HG03135 (cell line): Measurements from ENCODE around the gene COL20A1.

Experiments
- ATAC-seq: cut with Tn5 transposase; IDR thresholded peaks from one replicate; pipeline ENCODE4 v1.9.1; 2021; ENCODE audit warnings: mild to moderate bottlenecking, moderate library complexity; ENCODE audit not compliant: unreplicated experiment

The COL20A1 gene

GRCh38 chr20:63276956-63277355, 16.0 kb upstream of the COL20A1 start:
- ATAC-seq = no peak

DNA sequence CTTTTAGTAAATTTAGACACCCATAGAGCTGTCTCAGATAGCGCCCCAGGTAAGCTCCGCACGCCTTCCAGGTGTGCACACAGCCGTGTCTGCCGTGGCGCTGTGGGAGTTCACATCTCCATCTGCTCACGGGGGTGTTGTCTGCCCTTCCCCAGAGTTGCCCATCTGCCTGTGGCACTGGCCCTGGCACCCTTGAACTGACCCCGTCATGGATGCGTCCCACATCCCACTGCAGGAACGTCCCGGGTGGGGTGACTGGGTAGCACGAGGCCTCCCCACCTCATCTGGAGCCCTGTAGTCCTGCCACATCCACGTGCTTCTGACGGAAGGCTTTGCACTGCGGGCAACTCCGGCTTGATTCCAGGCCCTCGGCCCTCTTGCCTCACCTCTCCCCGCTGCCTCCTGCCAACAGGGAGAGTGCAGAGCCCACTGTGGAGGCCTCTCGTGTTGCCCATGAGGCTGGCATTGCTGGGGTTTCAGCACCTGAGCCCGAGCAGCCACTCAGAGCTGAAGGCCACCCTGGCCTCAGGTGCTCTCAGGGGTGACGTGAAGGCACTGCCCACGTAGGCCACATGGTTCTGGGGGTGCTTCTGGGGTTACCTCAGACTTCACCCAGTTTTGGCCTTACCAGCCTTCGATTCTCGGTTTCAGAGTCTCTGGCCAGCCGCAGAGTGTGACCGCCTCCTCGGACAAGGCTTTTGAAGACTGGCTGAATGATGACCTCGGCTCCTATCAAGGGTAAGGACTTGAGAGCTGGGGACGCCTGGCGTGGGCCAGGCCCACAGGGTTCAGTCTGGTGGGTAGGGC, 15.3 kb upstream of the COL20A1 start:
- ATAC-seq = no peak

- no peak for ATAC-seq
Observed at GRCh38 chr20:63278661-63279060, 14.3 kb upstream of the COL20A1 start.

DNA sequence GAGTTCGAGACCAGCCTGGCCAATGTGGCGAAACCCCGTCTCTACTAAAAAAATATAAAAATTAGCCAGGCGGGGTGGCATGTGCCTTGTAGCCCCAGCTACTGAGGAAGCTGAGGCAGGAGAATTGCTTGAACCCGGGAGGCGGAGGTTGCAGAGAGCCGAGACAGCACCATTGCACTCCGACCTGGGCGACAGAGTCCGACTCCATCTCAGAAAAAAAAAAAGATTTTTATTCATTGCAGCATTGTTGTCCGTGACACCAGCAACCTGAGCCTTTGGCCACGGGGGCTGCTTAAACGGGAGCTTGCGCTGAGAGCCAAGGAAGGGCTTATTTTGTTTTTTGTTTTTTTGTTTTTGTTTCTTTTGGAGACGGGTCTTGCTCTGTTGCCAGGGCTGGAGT, 13.1 kb upstream of the COL20A1 start:
- ATAC-seq = no peak

GRCh38 chr20:63280371-63280770, 12.6 kb upstream of the COL20A1 start:
- ATAC-seq = no peak

GRCh38 chr20:63280929-63281545, 11.9 kb upstream of the COL20A1 start:
- ATAC-seq = no peak

DNA sequence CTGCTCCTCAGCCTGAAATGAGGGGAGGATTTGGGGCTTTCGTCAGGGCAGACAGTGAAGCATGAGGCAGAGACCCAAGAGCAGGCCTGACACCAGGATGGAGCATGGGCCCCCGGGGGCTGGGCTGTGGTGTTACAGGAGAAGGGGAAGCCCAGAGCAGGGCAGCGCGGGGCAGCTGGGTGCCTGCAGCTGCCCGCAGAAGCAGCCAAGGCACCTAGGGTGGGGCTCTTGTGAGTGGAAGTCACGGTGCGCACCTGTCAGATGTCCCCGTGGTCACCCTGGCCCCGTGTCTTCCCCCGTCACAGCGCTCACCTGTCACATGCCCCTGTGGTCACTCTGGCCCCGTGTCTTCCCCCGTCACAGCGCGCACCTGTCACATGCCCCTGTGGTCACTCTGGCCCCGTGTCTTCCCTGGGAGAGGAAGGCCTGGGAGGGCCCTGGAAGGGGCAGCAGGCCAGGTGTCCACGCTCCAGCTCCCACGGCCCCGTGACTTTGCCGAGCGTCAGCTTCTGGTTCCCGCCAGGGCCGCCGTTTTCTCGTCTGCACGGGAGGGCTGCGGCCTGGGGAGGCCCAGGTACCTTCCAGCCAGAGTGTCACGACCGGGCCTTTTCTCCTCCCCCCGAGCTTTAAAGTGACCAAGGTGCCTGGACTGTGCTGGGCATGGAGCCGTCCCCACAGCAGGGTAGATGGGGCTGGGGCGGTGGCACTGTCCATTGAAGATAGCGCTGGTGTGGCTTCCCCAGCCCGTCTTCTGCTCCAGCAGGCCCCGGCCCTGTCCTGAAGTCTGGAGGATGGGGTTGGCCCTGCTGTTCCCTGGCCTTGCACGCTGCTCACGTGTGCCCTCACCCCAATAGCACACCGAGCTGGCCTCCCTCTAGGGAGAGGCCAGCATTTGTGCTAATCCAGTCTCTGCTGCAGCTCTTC, 11.0 kb upstream of the COL20A1 start:
- ATAC-seq = no peak

GRCh38 chr20:63282946-63283345, 10.0 kb upstream of the COL20A1 start:
- ATAC-seq = no peak

DNA sequence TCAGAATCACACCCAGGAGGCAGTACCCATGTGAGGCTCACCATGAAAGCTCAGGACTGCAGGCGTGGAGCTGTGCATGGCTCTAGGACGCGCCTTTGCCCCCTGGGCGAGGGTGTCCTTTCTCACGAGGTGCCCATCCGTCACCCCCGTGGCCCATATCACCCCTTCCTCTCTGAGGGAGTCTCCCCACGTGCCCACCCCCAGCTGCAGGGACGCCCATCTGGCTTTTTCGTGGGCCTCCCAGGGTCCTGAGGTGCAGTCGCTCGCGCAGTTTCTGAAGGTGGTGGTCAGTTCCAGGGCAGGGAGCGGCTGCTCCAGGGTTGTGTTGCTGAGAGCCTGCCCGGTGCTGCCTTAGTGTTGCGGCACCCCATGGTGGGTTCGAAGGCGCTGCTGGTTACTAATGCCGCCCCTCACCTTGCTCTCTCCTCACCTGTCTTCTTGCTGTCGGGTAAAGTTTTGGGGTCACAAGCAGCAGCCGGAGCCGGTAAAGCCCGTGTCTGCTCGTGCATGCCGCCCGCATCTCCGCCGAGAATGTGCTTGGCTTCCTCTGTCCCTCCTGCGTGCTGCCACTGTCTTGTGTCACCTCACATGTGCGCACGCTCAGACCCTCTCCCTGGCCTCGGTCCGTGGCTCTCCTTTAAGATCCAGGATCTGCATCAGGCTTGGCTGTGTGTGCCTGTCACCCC, 9.4 kb upstream of the COL20A1 start:
- ATAC-seq = no peak

GRCh38 chr20:63284083-63284440, 8.9 kb upstream of the COL20A1 start:
- ATAC-seq = no peak

GRCh38 chr20:63284544-63284949, 8.4 kb upstream of the COL20A1 start:
- no peak for ATAC-seq

DNA sequence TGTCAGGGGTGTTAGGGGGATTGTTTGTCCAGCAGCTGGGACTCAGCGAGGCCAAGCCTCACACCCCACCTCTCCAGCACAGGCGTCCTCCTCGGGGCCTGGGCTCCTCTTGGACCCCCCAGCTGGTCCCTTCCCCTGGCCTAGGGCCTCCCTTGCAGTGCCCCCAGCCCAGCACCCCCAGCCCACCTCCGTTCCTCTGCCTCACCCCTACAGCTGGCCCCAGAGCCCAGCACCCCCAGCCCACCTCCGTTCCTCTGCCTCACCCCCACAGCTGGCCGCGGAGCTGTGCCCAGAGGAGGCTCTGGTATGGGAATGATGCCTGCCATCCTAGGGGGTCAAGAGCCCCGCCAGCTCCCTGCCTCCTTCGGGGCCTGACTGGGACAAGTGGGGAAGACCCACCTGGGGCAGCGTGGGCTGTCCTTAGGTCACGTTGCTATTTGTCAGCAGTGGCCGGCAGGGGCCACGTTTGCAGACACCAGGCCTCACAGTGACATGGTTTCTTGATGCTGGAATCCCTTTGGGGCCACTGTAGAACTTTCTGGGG, 7.9 kb upstream of the COL20A1 start:
- no peak for ATAC-seq

DNA sequence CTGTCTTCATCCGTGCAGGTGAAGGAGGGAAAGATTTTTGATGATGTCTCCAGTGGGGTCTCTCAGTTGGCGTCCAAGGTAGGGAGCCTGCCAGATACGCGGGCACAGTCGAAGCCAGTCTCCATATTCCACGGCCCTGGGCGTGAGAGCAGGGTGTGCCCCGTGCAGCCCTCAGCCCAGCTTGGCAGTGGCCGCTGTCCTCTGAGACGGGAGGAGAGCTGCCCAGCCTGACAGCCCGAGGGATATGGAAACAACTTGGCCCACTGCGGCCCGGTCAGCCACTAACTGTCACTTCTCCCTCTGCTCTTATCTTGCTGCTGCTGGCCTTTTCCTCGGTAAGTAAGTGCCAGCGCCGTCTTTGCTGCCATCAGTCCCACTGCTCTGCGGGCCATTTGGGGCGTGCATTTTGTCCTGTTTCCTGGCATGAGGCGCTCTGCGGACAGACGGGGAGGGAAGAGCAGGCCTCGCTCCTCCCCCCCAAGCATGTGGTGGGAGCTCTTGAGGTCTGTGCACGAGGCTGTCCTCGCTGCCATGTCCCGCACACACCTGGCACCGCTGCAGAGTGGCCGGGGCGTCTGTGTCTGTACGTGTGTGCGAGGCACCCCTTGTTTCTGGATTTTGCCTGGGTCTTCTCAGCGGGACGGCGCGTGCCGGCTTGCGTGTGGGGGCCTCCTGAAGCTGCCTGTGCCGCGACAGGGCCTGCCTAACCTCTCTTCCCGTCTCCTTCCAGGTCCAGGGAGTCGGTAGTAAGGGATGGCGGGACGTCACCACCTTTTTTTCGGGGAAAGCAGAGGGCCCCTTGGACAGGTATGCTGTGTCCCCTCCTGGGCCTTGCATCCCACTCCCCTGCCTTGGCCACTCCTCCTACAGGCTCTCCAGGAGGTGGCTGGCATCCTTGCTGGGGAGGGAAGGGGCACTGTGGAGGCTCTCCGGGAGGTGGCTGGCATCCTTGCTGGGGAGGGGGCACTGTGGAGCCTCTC, 7.1 kb upstream of the COL20A1 start:
- no peak for ATAC-seq

GRCh38 chr20:63286781-63287696, 5.9 kb upstream of the COL20A1 start:
- no peak for ATAC-seq

- no peak for ATAC-seq
Observed at GRCh38 chr20:63287697-63288580, 5.0 kb upstream of the COL20A1 start.

DNA sequence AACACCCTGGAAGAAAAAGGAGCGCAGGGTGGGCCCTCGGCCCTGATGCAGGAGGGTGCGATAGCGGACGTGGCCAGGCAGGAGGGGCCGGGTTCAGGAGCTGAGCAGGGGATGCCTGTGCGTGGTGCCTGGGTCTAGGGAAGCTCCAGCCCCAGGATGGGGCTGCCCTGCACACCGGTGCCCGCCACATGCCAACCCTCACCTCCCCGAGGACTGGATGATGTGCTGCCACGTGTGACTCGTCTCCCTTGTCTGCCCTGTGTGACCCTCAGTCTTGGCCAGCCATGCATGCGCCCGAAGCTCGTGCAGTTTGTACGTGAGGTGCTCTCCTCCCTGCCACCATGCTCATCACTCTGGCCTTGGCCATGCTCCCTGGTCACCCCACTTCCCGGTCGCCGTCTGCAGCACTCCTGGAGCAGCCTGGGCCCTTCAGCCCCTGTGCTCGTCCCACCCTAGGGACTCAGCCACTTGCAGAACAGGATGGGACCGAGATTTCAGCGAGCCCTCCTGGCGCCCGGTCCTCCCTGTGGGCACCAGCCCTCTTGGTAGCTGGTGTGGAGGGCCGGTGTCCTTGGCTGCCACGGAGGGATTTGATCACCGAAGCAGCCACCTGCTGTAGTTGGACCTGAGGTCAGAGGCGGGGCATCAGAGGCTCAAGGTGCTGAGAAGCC, 4.3 kb upstream of the COL20A1 start:
- no peak for ATAC-seq
